ENCODE data around the gene TBC1D17.

The TBC1D17 gene

GRCh38 chr19:49877879-49878743 lies 609 bp downstream of the TBC1D17 start:
- peak; percentile 99 for DNase-seq (ENCODE audit: low spot score)

- DNase-seq (ENCODE audit: low spot score), result no peak
Observed at GRCh38 chr19:49878744-49879070, 1.2 kb downstream of the TBC1D17 start.

- no peak for DNase-seq (ENCODE audit: low spot score)
Observed at GRCh38 chr19:49879243-49879963, 1.9 kb downstream of the TBC1D17 start.

- DNase-seq (ENCODE audit: low spot score), result no peak
Observed at GRCh38 chr19:49880162-49880869, 2.8 kb downstream of the TBC1D17 start.

- no peak for DNase-seq (ENCODE audit: low spot score)
Observed at GRCh38 chr19:49881186-49881585, 3.7 kb downstream of the TBC1D17 start.

GRCh38 chr19:49881672-49882394 lies 4.3 kb downstream of the TBC1D17 start:
- DNase-seq (ENCODE audit: low spot score), result no peak

GRCh38 chr19:49882643-49883042 lies 5.1 kb downstream of the TBC1D17 start:
- no peak for DNase-seq (ENCODE audit: low spot score)

GRCh38 chr19:49883094-49883493 lies 5.6 kb downstream of the TBC1D17 start:
- DNase-seq (ENCODE audit: low spot score), result no peak

- DNase-seq (ENCODE audit: low spot score), result no peak
Observed at GRCh38 chr19:49884109-49884508, 6.6 kb downstream of the TBC1D17 start.

GRCh38 chr19:49884760-49885159 lies 7.3 kb downstream of the TBC1D17 start:
- no peak for DNase-seq (ENCODE audit: low spot score)

GRCh38 chr19:49887037-49887664 lies 9.6 kb downstream of the TBC1D17 start:
- no peak for DNase-seq (ENCODE audit: low spot score)

- no peak for DNase-seq (ENCODE audit: low spot score)
Observed at GRCh38 chr19:49887665-49888509, 10.4 kb downstream of the TBC1D17 start.

- no peak for DNase-seq (ENCODE audit: low spot score)
Observed at GRCh38 chr19:49888510-49888824, 11.0 kb downstream of the TBC1D17 start.

GRCh38 chr19:49889038-49889686 lies 11.7 kb downstream of the TBC1D17 start:
- DNase-seq (ENCODE audit: low spot score), result no peak

GRCh38 chr19:49889687-49890348 lies 12.3 kb downstream of the TBC1D17 start:
- DNase-seq (ENCODE audit: low spot score), result no peak

GRCh38 chr19:49890349-49891311 lies 13.1 kb downstream of the TBC1D17 start:
- peak; percentile 66 for DNase-seq (ENCODE audit: low spot score)

GRCh38 chr19:49891393-49891792 lies 13.9 kb downstream of the TBC1D17 start:
- DNase-seq (ENCODE audit: low spot score), result no peak

- no peak for DNase-seq (ENCODE audit: low spot score)
Observed at GRCh38 chr19:49892716-49893115, 15.2 kb downstream of the TBC1D17 start.

Measured in NAMALWA (cell line).